CD4-positive, alpha-beta memory T cell (primary cell): ENCODE measurements around the gene PTOV1. TPM values are rescaled to one million over a fixed set of nuclear protein-coding genes. Genes with fewer than 3 reads are reported as not detected.
"Not testable (repeated sequence)": the region's sequence is repeated elsewhere in the genome, so short reads cannot be mapped to it uniquely, and the experiment has no call there.

ENCODE experiments used
- CTCF ChIA-PET: fragments of 350-600 bp; sonication (Branson Sonifier 250); formaldehyde crosslinking; loops from one replicate; lab custom pipeline; 2021; ENCODE audit warnings: inconsistent platforms; ENCODE audit not compliant: partially characterized antibody; lab: Charles Lee
- POLR2A ChIA-PET: fragments of 350-600 bp; sonication (Branson Sonifier 250); formaldehyde crosslinking; loops from one replicate; lab custom pipeline; 2021; ENCODE audit not compliant: partially characterized antibody; lab: Charles Lee
- DNase-seq, 5 donors: peaks; one replicate each; pipeline versions ENCODE4 v3.0.0 to v3.0.0-alpha.2; 2020 to 2022; ENCODE audit warnings: mixed read lengths in 1 of 5
- H3K27ac ChIP-seq: one replicate; pipeline ENCODE4 v1.7.0; 2013; ENCODE audit warnings: low read depth, low read length
- H3K27me3 ChIP-seq: 2 replicates; pipeline ENCODE4 v1.7.0; 2013; ENCODE audit warnings: mild to moderate bottlenecking, low read length, moderate library complexity; ENCODE audit not compliant: insufficient read depth
- H3K36me3 ChIP-seq: 2 replicates; pipeline ENCODE4 v1.7.0; 2013; ENCODE audit warnings: mild to moderate bottlenecking, low read length, moderate library complexity; ENCODE audit not compliant: insufficient read depth
- H3K4me1 ChIP-seq: 2 replicates; pipeline ENCODE4 v1.7.0; 2013; ENCODE audit warnings: mild to moderate bottlenecking, low read length, moderate library complexity; ENCODE audit not compliant: insufficient read depth
- H3K4me3 ChIP-seq, 2 donors: one replicate each; pipeline ENCODE4 v1.7.0; 2013; ENCODE audit warnings: low read length in 2 of 2, mild to moderate bottlenecking in 1 of 2
- H3K9me3 ChIP-seq, 2 donors: one replicate each; pipeline ENCODE4 v1.7.0; 2013; ENCODE audit warnings: low read length in 2 of 2, control low read depth in 1 of 2; ENCODE audit not compliant: control insufficient read depth in 1 of 2
- H3K27ac Mint-ChIP-seq, 7 donors: one replicate each; pipeline ENCODE4 v1.8.0; 2020 to 2021; ENCODE audit warnings: mixed read lengths in 7 of 7, mild to moderate bottlenecking in 6 of 7, inconsistent platforms in 3 of 7, moderate library complexity in 3 of 7
- H3K27me3 Mint-ChIP-seq, 2 donors: one replicate each; pipeline ENCODE4 v1.8.0; 2020 to 2021; ENCODE audit warnings: mixed read lengths in 2 of 2
- H3K36me3 Mint-ChIP-seq, 2 donors: one replicate each; pipeline ENCODE4 v1.8.0; 2020 to 2021; ENCODE audit warnings: mixed read lengths in 2 of 2, inconsistent platforms in 1 of 2, mild to moderate bottlenecking in 1 of 2
- H3K4me1 Mint-ChIP-seq, 4 donors: one replicate each; pipeline ENCODE4 v1.8.0; 2020 to 2021; ENCODE audit warnings: mixed read lengths in 4 of 4, mild to moderate bottlenecking in 1 of 4
- H3K4me3 Mint-ChIP-seq, 8 donors: one replicate each; pipeline ENCODE4 v1.8.0; 2020 to 2021; ENCODE audit warnings: mixed read lengths in 8 of 8, mild to moderate bottlenecking in 7 of 8, moderate library complexity in 6 of 8, inconsistent platforms in 3 of 8
- H3K9me3 Mint-ChIP-seq, 8 donors: one replicate each; pipeline ENCODE4 v1.8.0; 2020 to 2021; ENCODE audit warnings: mixed read lengths in 8 of 8, mild to moderate bottlenecking in 5 of 8, inconsistent platforms in 3 of 8, moderate library complexity in 1 of 8
- intact Hi-C: fragments of 100-400 bp; cut with micrococcal nuclease; formaldehyde crosslinking; loops from one replicate; pipeline ENCODE4 v1.15.1; 2023
- polyA plus RNA-seq, 2 donors: library from polyadenylated mRNA; unstranded; fragments of 300-500 nt; fragmentation: Illumina TruSeq; gene quantifications; one replicate each; pipeline ENCODE4 v1.2.3, GENCODE V29; 2021
- total RNA-seq, 2 experiments: library from RNA; stranded (reverse); gene quantifications; one replicate each; pipeline ENCODE4 v1.2.3, GENCODE V29; 2021

PTOV1 gene
- total and polyA plus RNA-seq, 4 experiments from 2014 or later = 40.7 to 156 (median 104) TPM

GRCh38 chr19:49818649-49819370 is 32.1 kb upstream of the PTOV1 start:
- Histone ChIP-seq H3K9me3 (no peaks in the 10 kb centered on the region), H3K36me3 (peaks cover 15% of the 10 kb centered on the region), H3K4me3 (peak overlapping the region; percentile 64 to 88), H3K27me3 (no peaks in the 10 kb centered on the region), H3K4me1 (peaks cover 29% of the 10 kb centered on the region), H3K27ac (peak overlapping the region; percentile 95)
- POLR2A ChIA-PET = interaction anchor here (0.7 to 4.3 kb wide), 10 partner anchors 9 to 101 kb away, joined by 3 to 46 read pairs (median 9); partner anchors contain the start of genes AKT1S1, AP2A1, PTOV1 and TBC1D17
- H3K27me3 Mint-ChIP-seq = no peaks in the 10 kb centered on the region
- peaks cover 0 to 5% (median 0%) of the 10 kb centered on the region in 8 donors for H3K9me3 Mint-ChIP-seq
- H3K36me3 Mint-ChIP-seq = peaks cover 5 to 26% of the 10 kb centered on the region in 2 donors
- peak overlapping the region; percentile 89 to 99 (median 99) for H3K4me3 Mint-ChIP-seq
- CTCF ChIA-PET = interaction anchor here (0.8 to 1.0 kb wide), 3 partner anchors 28 to 102 kb away, joined by 3 to 4 read pairs (median 3); partner anchors contain the start of gene PTOV1
- H3K27ac Mint-ChIP-seq = peak overlapping the region; percentile 98 to 100 (median 100)
- intact Hi-C loops = loop anchor here (1.0 to 5.0 kb wide), 4 partner anchors 31 to 208 kb away; partner anchors contain the start of genes ATF5, NUP62, PNKP and VRK3
- DNase-seq = no peak
- H3K4me1 Mint-ChIP-seq = peaks cover 18 to 50% (median 35%) of the 10 kb centered on the region in 4 donors

- Histone ChIP-seq H3K36me3 (peaks cover 18% of the 10 kb centered on the region), H3K4me1 (peaks cover 26% of the 10 kb centered on the region), H3K4me3 (peak overlapping the region in 1 of 2 donors; percentile 64)
- not testable (repeated sequence) for DNase-seq, H3K27me3 Mint-ChIP-seq, H3K9me3 Mint-ChIP-seq, H3K9me3 ChIP-seq, H3K27me3 ChIP-seq, H3K27ac ChIP-seq
- Mint-ChIP-seq H3K27ac (peak overlapping the region in 6 of 7 donors; percentile 84 to 100 (median 99)), H3K36me3 (peaks cover 5 to 30% of the 10 kb centered on the region in 2 donors), H3K4me1 (peaks cover 17 to 42% (median 29%) of the 10 kb centered on the region in 4 donors), H3K4me3 (peak overlapping the region; percentile 89 to 99 (median 99))
- ChIA-PET POLR2A (interaction anchor here (1.6 to 4.3 kb wide), 4 partner anchors 10 to 71 kb away, joined by 5 to 46 read pairs (median 26); partner anchors contain the start of genes AKT1S1, PTOV1 and TBC1D17), CTCF (interaction anchor here (0.6 to 1.0 kb wide), 4 partner anchors 27 to 102 kb away, joined by 3 to 4 read pairs (median 3); partner anchors contain the start of gene PTOV1)
- intact Hi-C loops = loop anchor here (2.0 to 5.0 kb wide), 2 partner anchors 109 to 208 kb away; partner anchors contain the start of genes ATF5, NUP62, VRK3 and ZNF473
Measured at GRCh38 chr19:49819452-49820115, 31.4 kb upstream of the PTOV1 start.

DNA sequence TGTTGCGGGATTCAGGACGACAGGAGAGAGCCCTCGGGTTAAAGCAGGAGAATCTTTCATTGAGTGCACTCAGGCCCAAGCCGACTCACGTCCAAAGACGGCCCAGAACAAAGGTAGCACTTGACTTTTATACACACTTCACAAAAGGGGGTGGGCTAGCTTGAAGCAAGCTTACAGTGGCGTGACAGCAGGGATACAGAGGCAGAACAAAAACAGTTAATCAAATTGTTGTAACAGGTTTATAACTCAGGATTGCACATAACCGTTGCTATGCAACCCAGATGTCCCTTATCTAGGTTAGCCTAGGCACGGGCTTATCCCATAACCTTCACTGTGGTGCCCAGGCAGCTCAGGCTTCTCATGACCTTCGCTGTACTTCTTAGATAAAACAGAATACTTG is 30.8 kb upstream of the PTOV1 start:
- Histone ChIP-seq H3K4me1 (peaks cover 26% of the 10 kb centered on the region), H3K36me3 (peaks cover 18% of the 10 kb centered on the region), H3K27ac (no peak overlapping the region), H3K27me3 (no peaks in the 10 kb centered on the region), H3K4me3 (no peak overlapping the region), H3K9me3 (no peaks in the 10 kb centered on the region)
- H3K4me3 Mint-ChIP-seq = peak overlapping the region in 5 of 8 donors; percentile 49 to 99 (median 53)
- no peak for DNase-seq
- CTCF ChIA-PET = no interaction called here
- intact Hi-C loops = no loop called here
- POLR2A ChIA-PET = interaction anchor here (3.4 to 4.3 kb wide), 2 partner anchors 31 to 56 kb away, joined by 36 to 46 read pairs; partner anchors contain the start of genes AKT1S1, PTOV1 and TBC1D17
- H3K36me3 Mint-ChIP-seq = peaks cover 5 to 30% of the 10 kb centered on the region in 2 donors
- H3K9me3 Mint-ChIP-seq = peaks cover 0 to 5% (median 0%) of the 10 kb centered on the region in 8 donors
- H3K27me3 Mint-ChIP-seq = no peaks in the 10 kb centered on the region
- H3K4me1 Mint-ChIP-seq = peaks cover 17 to 39% (median 27%) of the 10 kb centered on the region in 4 donors
- peak overlapping the region in 3 of 7 donors; percentile 46 to 98 (median 72) for H3K27ac Mint-ChIP-seq

DNA sequence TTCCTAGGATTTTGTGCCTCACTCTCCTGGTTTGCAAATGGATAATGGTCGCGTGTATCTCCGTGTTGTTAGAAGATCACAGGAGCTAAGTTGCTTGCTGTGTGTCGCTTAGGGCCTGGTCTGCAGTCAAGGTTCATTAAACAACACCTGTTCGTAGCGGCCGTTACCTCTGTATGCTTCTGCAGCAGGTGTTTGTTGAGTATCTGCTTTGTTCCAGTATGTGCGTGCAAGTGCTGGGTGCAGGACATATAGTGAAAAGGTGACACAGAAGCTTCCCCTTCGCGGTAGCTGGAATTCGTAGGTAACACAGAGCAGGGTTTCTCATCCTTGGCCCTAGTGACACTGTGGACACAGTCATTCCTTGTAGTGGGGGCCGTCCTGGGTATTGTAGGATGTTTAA is 27.5 kb upstream of the PTOV1 start:
- no peak for DNase-seq
- Mint-ChIP-seq H3K4me1 (peaks cover 14 to 42% (median 20%) of the 10 kb centered on the region in 4 donors), H3K27ac (peak overlapping the region in 1 of 7 donors; percentile 58), H3K9me3 (no peaks in the 10 kb centered on the region), H3K27me3 (no peaks in the 10 kb centered on the region), H3K36me3 (peaks cover 8 to 32% of the 10 kb centered on the region in 2 donors), H3K4me3 (no peak overlapping the region)
- no peaks in the 10 kb centered on the region for H3K9me3 ChIP-seq
- POLR2A ChIA-PET = interaction anchor here (1.2 kb wide), 1 partner anchor 27 kb away, joined by 3 read pairs; the partner anchor contains the start of gene PTOV1
- peaks cover 15% of the 10 kb centered on the region for H3K4me1 ChIP-seq
- H3K27me3 ChIP-seq = no peaks in the 10 kb centered on the region
- peaks cover 18% of the 10 kb centered on the region for H3K36me3 ChIP-seq
- CTCF ChIA-PET = no interaction called here
- no peak overlapping the region for H3K27ac ChIP-seq
- H3K4me3 ChIP-seq = no peak overlapping the region
- intact Hi-C loops = no loop called here

DNA sequence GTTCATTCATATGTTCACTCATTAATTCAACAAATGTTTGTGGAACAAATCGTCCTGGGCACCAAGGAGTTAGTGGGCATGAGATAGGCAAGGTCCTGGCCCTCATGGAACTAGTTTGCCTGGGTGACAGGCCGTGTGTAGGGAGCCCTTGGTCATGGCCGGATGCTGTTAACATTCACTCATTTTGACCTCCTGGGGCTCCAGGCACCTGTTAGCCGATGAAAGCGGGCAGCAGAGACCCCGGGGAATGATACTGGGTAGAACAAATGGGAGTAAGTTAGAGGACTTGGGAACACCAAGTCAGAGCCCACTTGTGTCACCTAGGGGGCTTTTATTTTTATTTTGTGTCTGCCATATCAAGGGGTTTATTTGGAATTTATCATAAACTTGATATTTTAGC is 26.3 kb upstream of the PTOV1 start:
- ChIA-PET CTCF (no interaction called here), POLR2A (no interaction called here)
- H3K27me3 ChIP-seq = no peaks in the 10 kb centered on the region
- no peak overlapping the region for H3K27ac Mint-ChIP-seq
- H3K27me3 Mint-ChIP-seq = no peaks in the 10 kb centered on the region
- intact Hi-C loops = no loop called here
- no peak overlapping the region for H3K4me3 ChIP-seq
- DNase-seq = no peak
- H3K27ac ChIP-seq = no peak overlapping the region
- H3K4me1 ChIP-seq = peaks cover 4% of the 10 kb centered on the region
- no peak overlapping the region for H3K4me3 Mint-ChIP-seq
- peaks cover 18% of the 10 kb centered on the region for H3K36me3 ChIP-seq
- H3K9me3 ChIP-seq = no peaks in the 10 kb centered on the region
- no peaks in the 10 kb centered on the region for H3K9me3 Mint-ChIP-seq
- H3K36me3 Mint-ChIP-seq = peaks cover 8 to 33% of the 10 kb centered on the region in 2 donors
- H3K4me1 Mint-ChIP-seq = peaks cover 8 to 30% (median 12%) of the 10 kb centered on the region in 4 donors

DNA sequence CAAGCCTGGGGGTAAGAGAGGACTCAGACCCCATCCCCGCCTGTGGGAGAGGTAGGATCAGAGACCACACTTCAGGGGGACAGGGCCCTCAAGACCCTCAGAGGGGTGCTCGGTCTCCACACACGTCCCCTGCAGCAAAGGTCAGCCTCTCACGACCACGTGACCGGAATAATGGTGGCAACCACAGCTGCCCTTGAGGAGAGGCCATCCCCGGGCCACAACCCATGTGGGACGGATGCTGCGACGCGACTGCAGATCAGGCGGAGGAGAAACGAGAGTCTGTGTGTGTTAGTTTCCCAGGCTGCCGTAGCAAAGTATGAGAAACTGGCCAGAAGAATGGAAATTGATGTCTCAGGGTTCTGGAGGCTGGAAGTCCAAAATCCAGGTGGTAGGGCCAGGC is 23.9 kb upstream of the PTOV1 start:
- H3K27me3 ChIP-seq = no peaks in the 10 kb centered on the region
- peaks cover 8 to 29% of the 10 kb centered on the region in 2 donors for H3K36me3 Mint-ChIP-seq
- H3K36me3 ChIP-seq = peaks cover 33% of the 10 kb centered on the region
- no peaks in the 10 kb centered on the region for H3K9me3 ChIP-seq
- no peaks in the 10 kb centered on the region for H3K27me3 Mint-ChIP-seq
- CTCF ChIA-PET = no interaction called here
- peaks cover 0 to 19% (median 7%) of the 10 kb centered on the region in 4 donors for H3K4me1 Mint-ChIP-seq
- no peaks in the 10 kb centered on the region for H3K9me3 Mint-ChIP-seq
- no peak overlapping the region for H3K4me3 ChIP-seq
- no peak overlapping the region for H3K27ac Mint-ChIP-seq
- H3K4me3 Mint-ChIP-seq = no peak overlapping the region
- no peaks in the 10 kb centered on the region for H3K4me1 ChIP-seq
- intact Hi-C loops = no loop called here
- no peak for DNase-seq
- H3K27ac ChIP-seq = no peak overlapping the region
- POLR2A ChIA-PET = no interaction called here
